ENCODE measurements around the gene AKT1.
A peak's percentile ranks its signal among the peaks of the same experiment; 100 is the strongest.

The AKT1 gene

DNA sequence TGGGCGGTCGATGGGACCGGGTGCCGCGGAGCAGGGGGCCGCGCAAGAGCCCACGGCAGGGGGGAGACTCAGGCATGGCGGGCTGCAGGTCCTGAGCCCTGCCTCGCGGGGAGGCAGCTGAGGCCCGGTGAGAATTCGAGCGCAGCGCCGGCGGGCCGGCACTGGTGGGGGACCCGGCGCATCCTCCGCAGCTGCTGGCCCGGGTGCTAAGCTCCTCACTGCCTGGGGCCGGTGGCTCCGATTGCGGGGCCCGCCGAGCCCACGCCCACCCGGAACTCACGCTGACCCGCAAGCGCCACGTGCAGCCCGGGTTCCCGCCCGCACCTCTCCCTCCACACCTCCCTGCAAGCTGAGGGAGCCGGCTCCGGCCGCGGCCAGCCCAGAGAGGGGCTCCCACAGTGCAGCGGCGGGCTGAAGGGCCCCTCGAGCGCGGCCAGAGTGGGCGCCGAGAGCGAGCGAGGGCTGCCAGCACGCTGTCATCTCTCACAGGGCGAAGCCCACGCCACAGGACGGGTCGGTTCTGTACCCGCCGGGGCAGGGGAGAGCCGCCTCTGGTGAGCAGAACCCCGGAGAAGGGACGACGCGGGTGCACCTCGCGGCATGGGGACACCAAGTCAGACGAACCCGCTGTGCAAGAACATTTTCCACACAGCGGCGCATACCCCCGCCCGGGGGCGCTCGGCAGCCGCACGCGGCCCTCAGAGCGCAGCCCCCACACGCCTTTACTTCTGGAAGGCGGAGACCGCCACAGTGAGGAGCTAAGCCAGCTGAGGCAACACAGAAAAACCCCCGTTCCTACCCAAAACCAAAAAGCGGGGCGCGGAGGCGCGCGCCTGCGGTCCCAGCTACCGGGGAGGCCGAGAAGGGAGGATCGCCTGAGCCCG, 43.8 kb downstream of the AKT1 start:
- no peak for DNase-seq

GRCh38 chr14:104750753-104751057, 44.8 kb downstream of the AKT1 start:
- DNase-seq, result peak; percentile 28

GRCh38 chr14:104750056-104750752, 45.3 kb downstream of the AKT1 start:
- no peak for DNase-seq

- no peak for DNase-seq
Observed at GRCh38 chr14:104749111-104749649, 46.4 kb downstream of the AKT1 start.

- DNase-seq, result no peak
Observed at GRCh38 chr14:104747876-104748275, 47.7 kb downstream of the AKT1 start.

DNA sequence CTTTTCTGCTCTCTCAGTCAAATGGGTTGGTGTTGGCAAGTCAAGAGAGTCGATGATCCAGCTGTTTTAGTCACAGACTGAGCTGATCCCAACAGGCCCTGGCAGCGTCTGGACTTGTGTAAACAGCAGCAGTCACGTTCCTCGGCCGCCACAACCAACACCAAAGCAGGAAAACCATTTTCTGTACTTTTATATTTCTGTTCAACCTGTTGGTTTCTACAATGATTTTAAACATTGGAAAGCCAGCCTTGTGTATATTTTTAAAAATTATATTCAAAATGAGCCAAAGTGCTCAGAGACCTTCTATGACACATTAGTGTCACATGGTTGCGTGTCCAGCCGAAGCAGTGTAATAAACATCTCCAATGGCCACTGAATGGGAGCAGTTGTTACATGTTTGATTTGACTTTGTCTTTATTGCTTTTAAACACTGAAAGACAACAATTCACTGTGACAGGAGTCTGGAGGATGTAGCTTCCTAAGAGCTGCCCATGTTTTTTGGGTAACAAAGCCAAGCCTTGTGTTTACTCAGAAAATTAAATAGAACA, 48.5 kb downstream of the AKT1 start:
- DNase-seq, result no peak

GRCh38 chr14:104746071-104746545, 49.4 kb downstream of the AKT1 start:
- DNase-seq, result peak; percentile 65

DNA sequence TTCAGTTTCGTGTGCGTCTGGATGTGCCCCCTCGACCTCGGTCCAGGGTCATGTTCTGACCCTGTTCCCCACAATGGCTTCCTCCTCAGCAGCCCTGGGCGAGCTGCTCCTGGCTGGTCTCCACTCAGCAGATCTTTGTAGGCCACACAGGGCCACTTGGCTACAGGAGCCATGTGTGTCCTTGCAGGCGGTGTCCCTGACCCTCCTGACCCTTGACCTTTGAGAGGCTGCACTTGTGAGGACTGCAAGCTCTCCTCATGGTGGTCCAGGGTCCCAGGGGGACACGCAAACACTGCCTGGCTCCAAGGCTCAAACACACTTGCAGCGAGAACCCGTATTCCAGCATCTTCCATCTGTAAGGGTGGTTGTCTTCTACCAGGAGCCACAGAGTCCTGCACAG, 50.1 kb downstream of the AKT1 start:
- no peak for DNase-seq

DNA sequence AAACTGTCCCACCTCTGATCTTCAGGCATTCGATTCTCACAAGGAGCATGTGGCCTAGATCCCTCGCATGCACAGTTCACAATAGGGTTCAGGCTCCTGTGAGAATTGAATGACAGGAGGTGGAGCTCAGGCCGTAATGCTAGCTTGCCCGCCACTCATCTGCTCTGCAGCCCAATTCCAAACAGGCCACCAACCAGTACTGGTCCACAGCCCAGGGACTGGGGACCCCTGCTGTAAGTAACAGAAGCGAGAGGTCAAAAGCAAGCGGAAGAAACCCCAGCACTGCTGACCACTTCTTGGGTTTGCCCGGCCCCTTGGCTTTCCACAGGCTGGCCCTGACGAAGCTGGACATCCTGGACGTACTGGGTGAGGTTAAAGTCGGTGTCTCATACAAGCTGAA, 51.1 kb downstream of the AKT1 start:
- DNase-seq, result no peak

DNA sequence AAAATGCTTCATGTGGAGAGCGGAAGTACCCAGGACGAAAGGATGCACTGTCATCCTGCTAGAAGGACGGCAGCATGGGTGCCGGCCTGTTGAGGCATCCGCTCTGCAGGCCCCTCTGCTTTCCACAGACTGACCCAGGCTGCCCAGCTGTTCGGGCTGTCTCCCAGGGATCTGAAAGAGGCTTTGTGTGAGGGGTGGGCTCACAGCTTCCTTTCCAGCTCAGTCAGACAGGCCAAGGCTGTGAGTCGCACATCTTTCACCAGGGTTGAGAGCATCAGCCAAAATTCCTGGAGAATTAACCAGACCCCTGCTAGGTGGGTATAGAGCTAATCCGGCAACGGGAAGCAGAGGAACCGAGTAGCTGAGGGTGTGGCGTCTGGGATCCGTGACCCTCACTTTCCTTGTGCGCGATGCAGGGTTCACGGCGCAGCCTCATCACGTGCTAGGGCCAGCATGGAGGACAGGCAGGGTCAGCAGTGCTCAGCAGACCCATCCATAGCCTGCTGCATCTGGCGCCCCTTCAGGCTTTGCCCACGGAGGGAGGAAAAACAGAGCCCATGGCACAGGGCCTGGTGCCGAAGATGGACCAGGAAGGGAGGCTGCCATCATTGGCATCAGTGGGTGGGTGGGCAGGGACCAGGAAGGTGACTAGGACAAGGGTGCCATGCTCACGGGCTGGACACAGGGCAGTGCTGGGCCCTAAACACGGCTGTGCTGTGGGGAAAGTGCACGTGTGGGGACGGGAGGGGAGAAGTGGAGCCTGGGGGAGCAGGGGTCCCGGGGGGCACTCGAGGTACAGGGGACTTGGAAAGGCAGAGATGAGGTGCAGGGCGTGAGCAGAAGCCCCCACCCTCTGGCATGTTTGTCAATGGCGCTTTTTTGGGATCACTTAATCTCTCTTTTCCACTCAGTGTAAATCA, 51.8 kb downstream of the AKT1 start:
- no peak for DNase-seq

- DNase-seq, result no peak
Observed at GRCh38 chr14:104742586-104743455, 52.7 kb downstream of the AKT1 start.

- DNase-seq, result no peak
Observed at GRCh38 chr14:104741803-104742251, 53.7 kb downstream of the AKT1 start.

GRCh38 chr14:104741108-104741802, 54.3 kb downstream of the AKT1 start:
- no peak for DNase-seq

DNA sequence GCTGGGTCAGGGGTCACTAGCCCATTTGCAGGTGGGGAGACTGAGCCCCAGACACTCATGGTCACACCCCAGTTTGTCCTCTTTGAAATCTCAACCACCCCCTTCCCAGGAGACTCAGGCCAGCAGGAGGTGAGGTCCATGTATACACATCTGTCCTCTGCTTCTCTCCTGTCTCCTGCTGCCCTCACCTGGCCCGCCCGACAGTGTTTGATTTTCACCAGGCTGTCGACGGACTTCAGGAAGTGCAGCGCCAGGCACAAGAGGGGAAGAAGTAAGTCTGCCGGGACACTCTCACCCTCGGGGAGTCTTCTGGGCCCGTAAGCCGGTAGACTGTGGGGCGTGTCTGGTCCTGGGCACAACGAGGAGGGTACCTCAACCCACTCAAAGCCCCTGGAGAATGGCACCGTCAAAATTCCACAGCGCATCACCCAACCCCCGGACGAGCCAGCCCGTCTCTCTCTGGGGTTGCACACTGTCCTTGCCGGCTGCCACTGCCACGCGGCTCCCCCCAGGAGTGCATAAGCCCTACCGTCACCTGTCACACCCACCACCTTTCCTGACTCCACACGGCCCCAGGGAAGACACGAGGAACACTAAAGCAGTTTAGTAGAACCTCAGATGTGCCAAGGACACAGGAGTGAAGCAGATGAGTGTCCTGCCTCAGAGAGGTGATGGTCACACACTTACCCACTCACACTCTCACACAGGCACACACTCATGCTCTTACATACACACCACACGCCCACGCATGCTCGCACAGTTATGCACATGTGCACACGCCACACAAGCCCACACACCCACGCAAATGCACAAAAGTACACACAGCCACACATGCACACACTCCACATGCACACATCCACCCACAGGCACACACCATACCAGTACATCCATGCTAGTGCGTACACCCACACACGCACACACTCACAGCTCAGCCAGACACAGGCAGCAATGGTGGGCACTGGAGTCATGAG, 55.7 kb downstream of the AKT1 start:
- DNase-seq, result no peak

DNA sequence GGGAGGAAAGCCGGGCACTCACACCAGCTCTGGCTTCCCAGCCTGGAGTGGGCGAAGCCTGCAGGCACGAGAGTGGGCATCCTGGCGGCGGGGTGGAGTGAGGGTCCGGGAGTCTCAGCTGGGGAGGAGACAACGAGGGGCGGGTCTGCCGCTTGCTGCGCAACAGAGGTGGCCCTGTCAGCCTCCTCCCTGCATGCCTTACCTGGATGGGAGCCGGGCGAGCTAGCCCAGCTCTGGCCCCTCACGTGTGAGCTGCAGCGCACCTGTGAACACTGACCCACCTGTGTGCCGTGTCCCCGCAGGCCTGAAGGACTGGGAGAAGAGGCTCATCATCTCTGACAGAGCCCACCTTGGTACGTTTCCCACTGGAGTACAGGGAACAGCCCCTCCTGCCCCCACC, 56.5 kb downstream of the AKT1 start:
- no peak for DNase-seq

- no peak for DNase-seq
Observed at GRCh38 chr14:104738375-104739019, 57.1 kb downstream of the AKT1 start.

DNA sequence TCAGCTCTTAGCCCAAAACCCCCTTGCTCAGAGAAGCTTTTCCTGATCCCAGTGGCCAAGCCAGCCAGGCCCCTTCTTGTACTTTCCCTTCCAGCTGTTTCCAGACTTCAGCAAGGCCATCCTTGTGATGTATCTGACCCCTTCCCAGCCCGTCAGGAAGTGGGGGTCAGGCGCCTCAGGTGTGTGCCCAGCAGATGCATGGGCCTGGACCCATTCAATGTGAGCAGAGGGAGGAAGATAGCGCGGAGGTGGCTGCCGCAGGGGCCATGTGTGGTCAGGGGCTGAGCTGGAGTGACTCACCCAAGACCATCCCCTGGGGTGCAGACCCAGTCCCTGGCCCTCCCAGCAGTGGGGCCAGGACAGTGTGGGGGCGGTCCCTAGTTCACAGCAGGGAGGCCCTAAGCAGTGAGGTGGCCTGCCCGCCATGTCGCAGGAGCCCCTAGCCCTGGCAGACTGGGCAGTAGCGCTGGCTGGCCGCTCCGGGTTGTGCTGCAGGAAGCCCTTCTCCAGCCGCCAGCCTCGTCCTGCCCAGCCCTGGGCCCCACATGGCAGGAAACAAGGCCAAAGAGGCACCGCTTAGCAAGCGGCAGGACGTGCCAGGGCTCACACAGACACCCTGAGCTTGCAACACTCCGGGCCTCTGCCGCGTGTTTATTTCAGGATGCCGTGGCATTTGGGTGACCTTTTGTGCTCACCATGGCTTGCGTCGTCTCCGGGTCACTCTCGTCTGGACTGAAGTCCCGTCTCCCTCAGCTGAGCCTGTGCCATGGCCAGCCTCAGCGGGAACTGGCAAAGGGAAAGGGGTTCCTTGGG, 59.5 kb downstream of the AKT1 start:
- DNase-seq, result no peak

Data from activated CD4-positive, alpha-beta T cell treated with anti-CD3 and anti-CD28 coated beads, Interleukin-10, Interleukin-2, amounts not matched to agents 100 ng/mL and 50 ng/mL, durations not matched to agents 16 hours and 8 hours (primary cell).